Lung (tissue), 12 donors: ENCODE results near the gene AFDN. TPM values are rescaled to one million over a fixed set of nuclear protein-coding genes. Genes with fewer than 3 reads are reported as not detected.

Experiments
- ATAC-seq: fragments of 200-7000 bp; cut with Tn5 transposase; one replicate; pipeline ENCODE4 v1.9.1; 2020; ENCODE audit warnings: moderate number of reproducible peaks; ENCODE audit not compliant: insufficient read depth, low FRiP score
- DNase-seq, 3 donors: peaks; one replicate each; pipeline ENCODE4 v3.0.0-alpha.2; 2013 to 2017
- H3K27ac ChIP-seq, 2 donors: one replicate each; pipeline ENCODE4 v1.5.1; 2013; ENCODE audit warnings: mild to moderate bottlenecking in 2 of 2, moderate library complexity in 2 of 2, control low read depth in 1 of 2, inconsistent platforms in 1 of 2, low read depth in 1 of 2, low read length in 1 of 2
- H3K27me3 ChIP-seq, 3 donors: one replicate each; pipeline ENCODE4 v1.5.1; 2013; ENCODE audit warnings: low read length in 2 of 3; ENCODE audit not compliant: control insufficient read depth in 3 of 3, insufficient read depth in 3 of 3
- H3K36me3 ChIP-seq, 4 donors: one replicate each; pipeline ENCODE4 v1.5.1; 2013; ENCODE audit warnings: low read length in 4 of 4, mild to moderate bottlenecking in 1 of 4, moderate library complexity in 1 of 4; ENCODE audit not compliant: control insufficient read depth in 4 of 4, insufficient read depth in 4 of 4
- H3K4me1 ChIP-seq, 5 donors: one replicate each; pipeline ENCODE4 v1.5.1; 2013; ENCODE audit warnings: low read length in 5 of 5, mild to moderate bottlenecking in 2 of 5, moderate library complexity in 1 of 5; ENCODE audit not compliant: control insufficient read depth in 5 of 5, insufficient read depth in 5 of 5
- H3K4me3 ChIP-seq: one replicate; pipeline ENCODE4 v1.5.1; 2013; ENCODE audit warnings: mild to moderate bottlenecking, control low read depth, moderate library complexity
- H3K9ac ChIP-seq, 2 donors: one replicate each; pipeline ENCODE4 v1.5.1; 2013; ENCODE audit warnings: low read length in 2 of 2, control low read depth in 1 of 2; ENCODE audit not compliant: insufficient read depth in 1 of 2
- H3K9me3 ChIP-seq, 4 donors: one replicate each; pipeline ENCODE4 v1.5.1; 2013; ENCODE audit warnings: low read length in 3 of 4, mild to moderate bottlenecking in 1 of 4, moderate library complexity in 1 of 4; ENCODE audit not compliant: control insufficient read depth in 4 of 4, insufficient read depth in 3 of 4
- WGBS, 2 donors: extraction: QIAGEN DNeasy Blood & Tissue Kit; methylation state at CpG; one replicate each; pipeline ENCODE4 v1.1.7; 2013; 5-methylcytosine and 5-hydroxymethylcytosine counted together
- polyA plus RNA-seq, 2 donors: library from polyadenylated mRNA; stranded (reverse); fragments of 200-250 nt; gene quantifications; one replicate each; pipeline ENCODE4 v1.2.1, GENCODE V29; 2013
- total RNA-seq, 2 donors: library from RNA; depleted of rRNA in 1 of 2; stranded (reverse); fragments of >200 nt in 1 of 2; gene quantifications; one replicate each; pipeline ENCODE4 v1.2.1, GENCODE V29; 2014 to 2021
- TF ChIP-seq, protein P1 (sequence below): IDR thresholded peaks from 2 replicates; pipeline ENCODE4 v1.5.1; 2012; ENCODE audit warnings: mild to moderate bottlenecking; ENCODE audit errors: control extremely low read depth, extremely low read depth
- donor health status: control.
- donor health status: control.
- donor health status: Bipolar disorder and iron deficiency.
- donor health status: healthy.
- donor health status: DM: yes; HTN: yes; CAD: no.

AFDN gene
- total and polyA plus RNA-seq, 4 donors: 47.6 to 407 (median 117) TPM

DNA sequence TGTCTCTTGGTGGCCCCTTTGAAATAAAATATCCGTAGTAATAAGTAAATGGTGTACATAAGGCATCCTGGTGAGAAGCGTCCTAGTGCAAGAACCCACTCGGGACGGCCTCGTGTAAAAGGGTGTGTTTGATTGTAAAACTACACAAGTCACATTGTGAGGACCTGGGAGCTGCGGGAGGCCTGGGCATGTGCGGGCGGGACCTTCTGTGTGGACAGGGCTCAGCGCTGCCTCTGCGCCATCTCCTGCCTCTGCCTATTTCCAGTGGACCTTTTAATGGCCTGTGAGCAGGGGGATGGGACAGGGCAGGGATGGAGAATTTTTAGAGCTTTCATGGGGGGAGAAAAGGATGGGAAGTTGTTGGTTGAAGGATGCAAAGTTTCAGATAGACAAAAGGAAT is 145.5 kb downstream of the AFDN start:
- H3K27ac ChIP-seq: no peak overlapping the region
- 94 to 96% methylated on average over 10 of the region's 10 CpGs for WGBS, 2 donors
- H3K4me3 ChIP-seq: no peak overlapping the region
- H3K9ac ChIP-seq: no peak overlapping the region
- TF ChIP-seq, protein P1, sequence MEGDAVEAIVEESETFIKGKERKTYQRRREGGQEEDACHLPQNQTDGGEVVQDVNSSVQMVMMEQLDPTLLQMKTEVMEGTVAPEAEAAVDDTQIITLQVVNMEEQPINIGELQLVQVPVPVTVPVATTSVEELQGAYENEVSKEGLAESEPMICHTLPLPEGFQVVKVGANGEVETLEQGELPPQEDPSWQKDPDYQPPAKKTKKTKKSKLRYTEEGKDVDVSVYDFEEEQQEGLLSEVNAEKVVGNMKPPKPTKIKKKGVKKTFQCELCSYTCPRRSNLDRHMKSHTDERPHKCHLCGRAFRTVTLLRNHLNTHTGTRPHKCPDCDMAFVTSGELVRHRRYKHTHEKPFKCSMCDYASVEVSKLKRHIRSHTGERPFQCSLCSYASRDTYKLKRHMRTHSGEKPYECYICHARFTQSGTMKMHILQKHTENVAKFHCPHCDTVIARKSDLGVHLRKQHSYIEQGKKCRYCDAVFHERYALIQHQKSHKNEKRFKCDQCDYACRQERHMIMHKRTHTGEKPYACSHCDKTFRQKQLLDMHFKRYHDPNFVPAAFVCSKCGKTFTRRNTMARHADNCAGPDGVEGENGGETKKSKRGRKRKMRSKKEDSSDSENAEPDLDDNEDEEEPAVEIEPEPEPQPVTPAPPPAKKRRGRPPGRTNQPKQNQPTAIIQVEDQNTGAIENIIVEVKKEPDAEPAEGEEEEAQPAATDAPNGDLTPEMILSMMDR: no peak
- peaks cover 0 to 33% (median 21%) of the 10 kb centered on the region in 5 donors for H3K4me1 ChIP-seq
- no peaks in the 10 kb centered on the region for H3K27me3 ChIP-seq
- ATAC-seq (no peak), DNase-seq (no peak)
- peaks cover 0 to 3% (median 0%) of the 10 kb centered on the region in 4 donors for H3K9me3 ChIP-seq
- peaks cover 2 to 51% (median 10%) of the 10 kb centered on the region in 4 donors for H3K36me3 ChIP-seq

DNA sequence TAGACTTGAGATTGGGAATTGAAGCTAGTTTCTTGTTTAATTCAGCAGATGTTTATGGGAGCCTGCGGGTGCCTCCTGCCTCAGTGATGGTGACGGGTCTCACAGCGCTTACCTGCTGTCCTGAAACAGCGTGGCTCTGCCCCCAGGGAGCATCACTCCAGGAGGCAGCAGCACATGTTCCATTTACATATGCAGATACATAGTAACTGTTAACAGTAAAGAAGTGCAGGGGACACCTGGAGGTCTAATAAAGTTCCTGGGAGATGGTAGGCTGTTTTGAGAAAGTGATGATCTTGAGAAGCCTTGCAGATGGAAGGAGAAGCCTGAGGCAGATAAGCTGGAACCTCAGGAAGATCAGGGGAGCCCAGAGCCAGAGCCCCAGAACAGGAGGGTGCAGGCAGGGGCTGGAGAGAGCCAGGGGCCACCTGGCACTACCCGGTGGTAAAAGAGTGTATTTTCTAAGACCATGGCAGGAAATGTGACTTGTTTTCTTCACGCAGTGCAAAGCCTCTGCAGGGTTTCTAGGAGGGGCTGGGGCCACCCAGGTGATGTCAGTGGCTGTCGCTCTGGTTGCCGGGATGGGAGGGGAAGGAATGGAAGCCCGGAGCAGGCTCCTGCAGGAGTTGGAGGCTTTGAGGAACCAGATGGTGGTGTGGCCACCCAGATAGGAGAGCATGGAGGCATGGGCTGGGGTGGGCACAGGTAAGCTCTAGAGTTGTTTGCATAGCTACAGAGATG is 146.6 kb downstream of the AFDN start:
- H3K9ac ChIP-seq: no peak overlapping the region
- peaks cover 0 to 29% (median 17%) of the 10 kb centered on the region in 5 donors for H3K4me1 ChIP-seq
- ATAC-seq: no peak
- TF ChIP-seq, protein P1: no peak
- H3K4me3 ChIP-seq: no peak overlapping the region
- no peaks in the 10 kb centered on the region for H3K27me3 ChIP-seq
- no peak for DNase-seq
- H3K36me3 ChIP-seq: peaks cover 2 to 45% (median 8%) of the 10 kb centered on the region in 4 donors
- 82 to 88% methylated on average over 9 of the region's 9 CpGs for WGBS, 2 donors
- H3K27ac ChIP-seq: no peak overlapping the region
- H3K9me3 ChIP-seq: peaks cover 0 to 3% (median 0%) of the 10 kb centered on the region in 4 donors

DNA sequence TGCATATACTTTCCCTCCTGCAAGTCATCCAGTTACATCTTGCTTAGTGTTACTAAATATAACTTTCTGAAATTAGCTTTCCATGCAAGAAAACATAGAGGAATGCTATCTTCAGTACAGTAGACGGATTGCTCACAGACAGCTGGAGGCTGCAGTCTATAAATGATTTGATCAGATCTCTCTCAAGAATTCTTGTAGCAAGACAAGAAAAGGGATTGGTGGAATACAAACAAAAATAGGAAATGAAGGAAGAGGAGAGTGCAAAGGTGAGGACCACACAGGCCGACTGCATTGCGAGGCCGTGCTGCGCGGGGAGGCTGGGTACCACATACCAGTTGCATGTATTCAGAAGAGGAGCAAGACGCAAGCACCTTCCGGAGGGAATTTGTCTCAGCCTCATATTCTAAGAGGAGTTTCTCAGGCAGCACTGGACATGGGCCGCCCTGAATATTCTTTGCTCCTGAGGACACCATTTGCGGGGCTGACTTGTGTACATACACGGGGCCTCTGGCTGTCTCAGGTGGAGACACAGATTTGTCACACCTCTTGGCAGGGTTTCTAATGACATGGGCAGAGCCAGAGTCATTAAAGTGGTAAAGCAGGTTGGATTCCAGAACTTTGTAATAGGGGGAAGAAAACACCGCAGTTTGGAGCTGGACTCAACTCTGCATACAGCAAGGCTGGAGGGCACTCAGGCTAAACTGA is 148.1 kb downstream of the AFDN start:
- peak overlapping the region in 1 of 2 donors; percentile 18 for H3K9ac ChIP-seq
- DNase-seq: peak; percentile 37 to 83 (median 70)
- 72 to 82% methylated on average over 12 of the region's 12 CpGs for WGBS, 2 donors
- ATAC-seq: no peak
- TF ChIP-seq, protein P1: no peak
- no peak overlapping the region for H3K4me3 ChIP-seq
- peaks cover 0 to 3% (median 0%) of the 10 kb centered on the region in 4 donors for H3K9me3 ChIP-seq
- no peaks in the 10 kb centered on the region for H3K27me3 ChIP-seq
- peaks cover 0 to 41% (median 18%) of the 10 kb centered on the region in 5 donors for H3K4me1 ChIP-seq
- H3K27ac ChIP-seq: no peak overlapping the region
- peaks cover 0 to 30% (median 4%) of the 10 kb centered on the region in 4 donors for H3K36me3 ChIP-seq
